ENCODE measurements around the gene TOR1A.

The TOR1A gene, protein sequence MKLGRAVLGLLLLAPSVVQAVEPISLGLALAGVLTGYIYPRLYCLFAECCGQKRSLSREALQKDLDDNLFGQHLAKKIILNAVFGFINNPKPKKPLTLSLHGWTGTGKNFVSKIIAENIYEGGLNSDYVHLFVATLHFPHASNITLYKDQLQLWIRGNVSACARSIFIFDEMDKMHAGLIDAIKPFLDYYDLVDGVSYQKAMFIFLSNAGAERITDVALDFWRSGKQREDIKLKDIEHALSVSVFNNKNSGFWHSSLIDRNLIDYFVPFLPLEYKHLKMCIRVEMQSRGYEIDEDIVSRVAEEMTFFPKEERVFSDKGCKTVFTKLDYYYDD

DNA sequence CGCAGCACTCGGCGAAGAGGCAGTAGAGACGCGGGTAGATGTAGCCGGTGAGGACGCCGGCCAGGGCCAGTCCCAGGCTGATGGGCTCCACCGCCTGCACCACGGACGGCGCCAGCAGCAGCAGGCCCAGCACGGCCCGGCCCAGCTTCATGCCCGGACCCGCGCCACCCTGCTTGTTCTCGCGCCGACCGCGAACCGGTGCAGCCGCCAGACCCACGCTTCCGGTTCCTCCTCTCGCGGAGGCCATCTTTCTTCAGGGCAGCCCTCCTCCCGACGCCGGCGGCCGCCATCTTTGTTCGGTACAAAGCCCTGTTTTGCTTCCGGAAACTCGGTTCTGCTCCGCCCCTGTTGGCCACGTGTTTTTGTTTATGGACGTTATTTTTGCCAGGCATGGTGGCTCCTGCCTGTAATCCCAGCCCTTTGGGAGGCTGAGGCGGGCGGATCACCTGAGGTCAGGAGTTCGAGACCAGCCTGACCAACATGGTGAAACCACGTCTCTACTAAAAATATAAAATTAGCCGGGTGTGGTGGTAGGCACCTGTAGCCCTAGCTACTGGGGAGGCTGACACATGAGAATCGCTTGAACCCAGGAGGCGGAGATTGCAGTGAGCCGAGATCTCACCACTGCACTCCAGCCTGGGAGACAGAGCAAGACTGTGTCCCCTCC lies at the start of gene TOR1A:
Gene TOR1A, minus strand, starts transcription at position 202 of the 667 bp plus-strand sequence. Its CDS starts 51 bp downstream, at position 151.
- peak; percentile 91 for DNase-seq

DNA sequence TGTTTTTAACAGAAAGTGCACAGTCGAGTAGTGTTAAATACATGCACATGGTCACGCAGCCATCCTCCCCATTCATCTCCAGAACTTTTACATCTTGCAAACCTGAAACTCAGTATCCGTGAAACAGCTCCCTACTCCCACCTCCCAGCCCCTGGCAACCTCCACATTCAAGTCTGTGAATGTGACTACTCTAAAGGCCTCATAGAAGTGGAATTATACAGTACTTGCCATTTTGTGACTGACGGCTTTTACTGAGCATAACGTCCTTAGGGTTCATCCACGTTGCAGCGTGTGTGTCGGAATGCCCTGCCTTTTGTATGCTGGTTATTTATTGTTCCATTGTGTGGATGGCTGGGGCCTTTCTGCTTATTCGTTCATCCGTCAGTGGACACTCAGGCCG lies 47.1 kb upstream of the TOR1A start:
- no peak for DNase-seq

DNA sequence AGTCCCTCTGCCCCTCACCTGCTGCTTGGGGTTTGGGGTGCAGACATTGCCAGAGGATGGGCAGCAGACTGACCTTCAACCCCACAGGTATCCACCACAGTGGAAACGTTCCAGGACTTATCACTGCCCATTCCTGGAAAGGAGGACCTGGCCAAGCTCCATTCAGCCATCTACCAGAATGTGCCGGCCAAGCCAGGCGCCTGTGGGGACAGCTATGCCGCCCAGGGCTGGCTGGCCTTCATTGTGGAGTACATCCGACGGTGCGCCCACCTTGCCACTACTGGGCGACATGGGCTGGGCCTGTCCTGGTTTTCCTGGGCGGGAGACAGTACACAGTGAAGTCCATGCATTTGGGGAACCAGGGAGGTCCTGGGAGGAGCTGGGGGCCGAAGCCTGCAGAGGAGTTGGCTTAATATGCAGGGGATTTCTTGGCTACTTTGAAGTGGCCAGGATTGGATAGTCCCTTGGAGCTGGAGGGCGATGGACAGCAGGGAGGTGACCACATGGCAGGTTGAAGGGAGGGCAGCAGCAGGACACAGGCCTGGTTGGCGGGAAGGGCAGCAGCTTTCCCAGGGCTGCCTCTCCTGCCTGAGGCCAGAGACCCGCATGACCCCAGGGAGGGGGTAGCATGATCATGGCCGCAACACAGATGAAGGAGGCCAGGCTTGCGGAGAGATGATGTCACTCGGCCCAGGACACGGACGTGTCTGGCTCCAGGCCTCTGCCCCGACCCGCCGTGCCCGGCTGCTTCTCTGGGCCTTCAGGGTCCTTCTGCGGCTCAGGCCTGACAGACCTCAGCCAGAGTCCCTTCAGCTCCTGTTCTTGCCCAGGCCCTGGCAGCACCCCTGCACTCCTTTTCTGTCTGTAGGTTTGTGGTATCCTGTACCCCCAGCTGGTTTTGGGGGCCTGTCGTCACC lies 45.9 kb upstream of the TOR1A start:
- DNase-seq: no peak

DNA sequence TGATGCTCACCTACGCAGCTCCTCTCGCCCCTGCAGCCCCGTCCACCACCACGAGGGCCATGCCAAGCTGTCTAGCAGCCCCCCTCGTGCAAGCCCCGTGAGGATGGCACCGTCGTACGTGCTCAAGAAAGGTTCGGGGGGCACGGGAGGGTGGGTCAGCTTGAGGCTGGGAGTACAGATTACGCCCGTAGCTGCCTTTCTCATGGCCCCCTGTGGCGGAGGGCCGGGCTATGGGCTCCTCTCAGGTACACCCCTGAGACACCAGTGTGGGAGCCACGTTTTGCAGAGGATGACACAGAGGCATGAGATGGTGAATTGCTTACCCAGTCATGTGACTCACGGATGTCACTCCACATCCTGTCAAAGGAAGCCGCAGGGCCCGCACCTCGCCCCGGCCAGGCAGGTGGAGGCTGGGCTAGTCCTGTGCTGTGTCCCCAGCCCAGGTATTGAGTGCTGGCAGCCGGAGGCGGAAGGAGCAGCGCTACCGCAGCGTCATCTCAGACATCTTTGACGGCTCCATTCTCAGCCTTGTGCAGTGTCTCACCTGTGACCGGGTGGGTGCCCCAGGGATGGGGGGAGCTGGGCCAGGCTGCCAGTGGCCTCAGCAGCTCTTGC lies 45.0 kb upstream of the TOR1A start:
- no peak for DNase-seq

DNA sequence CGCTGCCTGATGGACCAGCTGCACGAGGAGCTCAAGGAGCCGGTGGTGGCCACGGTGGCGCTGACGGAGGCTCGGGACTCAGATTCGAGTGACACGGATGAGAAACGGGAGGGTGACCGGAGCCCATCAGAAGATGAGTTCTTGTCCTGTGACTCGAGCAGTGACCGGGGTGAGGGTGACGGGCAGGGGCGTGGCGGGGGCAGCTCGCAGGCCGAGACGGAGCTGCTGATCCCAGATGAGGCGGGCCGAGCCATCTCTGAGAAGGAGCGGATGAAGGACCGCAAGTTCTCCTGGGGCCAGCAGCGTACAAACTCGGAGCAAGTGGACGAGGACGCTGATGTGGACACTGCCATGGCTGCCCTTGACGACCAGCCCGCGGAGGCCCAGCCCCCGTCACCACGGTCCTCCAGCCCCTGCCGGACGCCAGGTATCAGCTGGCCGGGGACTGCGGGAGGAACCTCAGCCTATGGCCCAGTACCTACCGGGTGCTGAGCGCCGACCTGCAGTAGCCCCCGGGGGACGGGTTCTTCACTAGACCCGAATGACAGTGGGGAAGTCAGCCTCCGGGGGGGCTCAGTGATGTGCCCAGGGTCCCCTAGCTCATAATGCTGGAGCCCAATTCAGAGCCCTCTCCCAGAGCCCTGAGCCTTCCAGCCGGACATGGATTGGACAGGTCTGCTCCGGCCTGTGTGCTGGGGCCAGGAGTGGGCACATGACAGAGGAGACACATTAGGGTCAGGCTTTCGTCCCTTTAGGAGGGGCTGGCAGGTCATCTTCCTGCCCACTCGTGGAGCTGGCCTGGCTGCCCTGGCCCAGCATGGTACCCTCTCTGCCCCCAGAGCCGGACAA lies 44.3 kb upstream of the TOR1A start:
- no peak for DNase-seq

DNA sequence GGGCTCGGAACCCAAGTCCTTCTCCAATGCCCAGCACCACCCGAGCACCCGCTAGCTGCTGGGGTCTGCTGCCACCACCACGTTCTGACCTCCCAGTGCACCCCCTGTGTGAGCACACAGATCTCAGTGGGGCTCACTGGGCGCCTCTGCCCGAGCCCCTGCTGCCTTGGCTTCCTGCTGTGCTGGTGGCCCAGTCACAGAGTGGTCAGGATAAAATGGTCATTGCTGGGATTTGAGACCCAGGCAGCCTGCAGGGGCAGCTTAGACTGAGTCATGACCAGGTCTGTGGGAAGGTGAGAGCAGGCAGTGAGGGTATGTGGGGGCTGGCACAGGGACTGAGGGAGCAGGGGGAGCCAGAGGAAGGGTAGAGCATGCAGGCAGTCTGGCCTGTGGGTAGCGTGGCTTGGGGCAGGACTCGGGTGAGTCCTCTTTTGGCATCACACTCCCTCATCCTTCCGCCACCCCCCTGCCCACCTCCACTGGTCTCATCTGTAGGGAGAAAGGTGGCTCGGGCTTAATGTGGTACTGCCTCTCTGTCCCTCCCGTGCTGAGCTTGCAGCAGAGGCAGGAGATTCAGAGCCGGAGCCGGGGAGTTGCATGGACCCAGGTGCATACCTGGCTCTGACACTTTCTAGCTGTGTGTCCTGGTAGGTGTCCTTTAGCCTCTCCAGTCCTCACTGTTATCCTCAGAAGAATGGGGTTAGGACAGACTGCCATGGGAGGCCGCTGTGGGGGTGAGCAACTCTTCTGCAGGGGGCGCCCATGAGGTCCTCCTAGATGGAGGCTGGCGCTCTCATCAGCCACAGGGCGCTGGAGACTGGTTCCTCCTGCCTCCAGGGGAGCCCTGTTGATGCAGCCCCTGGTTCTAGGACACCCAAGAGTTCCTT lies 43.4 kb upstream of the TOR1A start:
- no peak for DNase-seq

DNA sequence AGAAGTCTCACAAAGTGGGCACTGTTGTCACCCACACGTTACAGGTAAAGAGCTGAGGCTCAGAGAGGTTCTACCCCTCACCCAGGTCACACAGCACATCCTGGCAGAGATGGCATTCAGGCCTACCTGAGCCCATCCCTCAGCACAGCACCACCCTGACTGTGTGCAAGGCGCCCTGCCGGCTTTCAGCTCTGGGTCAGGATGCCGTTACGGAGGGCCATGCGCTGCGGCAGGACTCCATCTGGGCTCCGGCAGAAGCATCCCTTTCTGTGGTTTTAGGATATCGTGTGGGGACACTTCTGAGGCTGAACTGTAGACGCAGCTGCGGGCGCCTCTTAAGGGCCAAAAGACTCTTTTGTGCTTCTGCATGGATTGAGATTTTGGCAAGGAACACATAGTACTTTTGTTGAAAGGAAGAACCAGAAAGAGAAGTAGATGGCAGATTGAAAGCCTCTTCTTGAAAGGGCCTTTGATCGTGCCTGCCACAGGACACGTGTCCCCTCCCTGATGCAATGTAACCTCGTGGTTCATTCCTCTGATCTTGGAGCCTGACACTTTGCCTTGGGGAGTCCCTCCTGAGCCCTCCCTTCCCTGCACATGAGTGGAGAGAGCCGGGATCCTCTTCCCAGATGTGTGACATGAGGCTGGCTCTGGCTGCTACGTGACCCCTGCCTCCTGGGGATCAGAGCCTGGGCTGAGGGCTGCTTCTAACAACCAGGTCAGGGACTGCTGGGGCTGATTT lies 42.6 kb upstream of the TOR1A start:
- no peak for DNase-seq

DNA sequence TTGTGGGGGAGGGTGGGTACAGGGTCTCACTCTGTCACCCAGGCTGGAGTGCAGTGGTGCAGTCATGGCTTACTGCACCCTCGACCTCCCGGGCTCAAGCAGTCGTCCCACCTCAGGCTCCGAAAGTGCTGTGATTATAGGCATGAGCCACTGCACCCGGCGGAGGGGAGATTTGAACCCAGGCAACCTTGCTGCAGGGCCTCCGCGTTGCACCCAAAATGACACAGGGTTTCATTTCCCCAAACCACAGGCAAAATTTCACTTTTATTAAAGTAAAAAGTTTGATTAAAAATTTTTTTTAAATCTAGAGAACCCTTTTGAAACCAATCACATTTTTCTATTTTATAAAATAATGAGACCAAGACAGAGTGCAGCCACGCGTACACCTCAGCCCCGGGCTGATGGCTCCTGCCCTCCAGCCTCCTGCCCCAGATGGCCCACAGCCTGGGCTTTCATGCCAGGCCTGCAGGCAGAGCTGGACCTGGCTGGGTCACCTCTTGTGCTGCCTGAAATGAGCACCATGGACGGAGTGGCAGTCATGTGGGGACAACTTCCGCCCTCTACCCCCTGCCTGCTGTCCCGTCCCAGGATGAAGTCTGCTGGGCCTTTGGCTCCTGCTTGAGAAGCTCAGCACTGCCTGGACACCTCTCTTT lies 41.9 kb upstream of the TOR1A start:
- no peak for DNase-seq

DNA sequence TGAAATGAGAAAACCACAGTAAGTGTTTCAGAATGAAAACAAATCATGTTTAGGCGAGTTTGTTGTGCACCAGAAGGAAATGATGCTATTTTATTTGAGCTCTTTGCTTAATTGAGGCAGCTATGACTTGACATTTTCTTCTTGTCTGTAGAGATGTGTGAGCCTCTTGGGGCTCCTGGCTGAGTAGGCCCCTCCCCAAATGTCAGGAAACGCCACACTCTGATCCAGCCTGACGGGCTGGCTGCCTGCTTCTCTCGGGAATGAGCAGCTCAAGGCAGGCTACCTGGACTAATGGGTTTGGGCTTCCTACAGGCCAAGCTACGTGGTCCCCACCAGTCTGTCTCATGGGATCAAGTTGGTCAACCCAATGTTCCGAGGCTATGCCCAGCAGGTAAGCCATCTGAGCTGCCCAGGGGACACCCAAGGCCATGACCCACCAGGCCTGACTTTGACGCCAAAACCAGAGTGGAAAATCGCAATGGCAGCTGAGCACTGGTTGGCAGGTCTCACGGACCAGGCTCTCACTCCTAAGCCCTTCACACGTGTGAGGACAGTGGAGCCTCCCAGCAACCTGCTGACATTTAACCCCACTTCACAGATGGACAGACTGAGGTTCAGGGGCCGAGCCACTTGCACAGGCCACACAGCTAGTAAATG lies 41.2 kb upstream of the TOR1A start:
- DNase-seq: no peak

DNA sequence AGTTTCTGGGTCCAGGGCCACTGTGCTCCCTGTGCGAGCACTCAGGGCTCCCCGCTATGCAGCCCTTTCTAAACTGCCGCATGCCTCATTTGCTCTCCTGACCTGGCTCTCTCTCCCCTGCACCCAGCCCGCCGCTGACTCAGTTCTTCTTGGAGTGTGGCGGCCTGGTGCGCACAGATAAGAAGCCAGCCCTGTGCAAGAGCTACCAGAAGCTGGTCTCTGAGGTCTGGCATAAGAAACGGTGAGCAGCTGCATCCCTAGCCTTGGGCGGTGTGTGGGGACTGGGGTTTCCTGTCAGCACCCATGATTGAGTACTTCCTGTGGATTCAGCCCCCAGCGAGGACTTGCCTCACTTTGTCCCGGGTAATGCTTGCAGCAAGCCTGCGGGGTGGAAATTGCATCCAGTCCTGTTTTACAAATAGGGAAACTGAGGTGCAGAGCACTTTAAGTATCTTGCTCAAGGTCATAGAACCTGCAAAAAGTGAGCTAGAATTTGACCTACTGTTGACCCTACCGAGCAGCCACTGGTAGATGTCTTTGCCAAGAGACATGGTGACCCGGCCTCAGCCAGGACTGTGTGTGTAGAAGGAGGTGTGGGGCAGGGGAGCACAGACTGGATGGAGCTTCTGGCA lies 39.2 kb upstream of the TOR1A start:
- peak; percentile 35 for DNase-seq

DNA sequence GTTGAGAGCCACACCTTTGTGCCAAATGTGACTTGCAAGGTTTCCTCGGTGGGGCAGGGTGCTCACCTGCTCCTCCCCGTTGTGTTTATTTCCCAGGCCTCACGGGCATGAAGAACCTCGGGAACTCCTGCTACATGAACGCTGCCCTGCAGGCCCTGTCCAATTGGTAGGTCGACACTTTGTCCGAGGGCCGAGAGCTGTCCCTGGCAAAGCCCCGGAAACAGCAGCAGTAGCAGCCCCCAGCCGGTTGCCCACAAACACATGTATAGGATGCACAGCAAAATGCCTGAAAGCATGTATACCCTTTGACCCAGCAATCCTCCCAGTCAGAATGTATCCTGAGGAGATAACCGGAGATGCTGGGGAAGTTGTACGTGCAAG lies 37.5 kb upstream of the TOR1A start:
- no peak for DNase-seq

DNA sequence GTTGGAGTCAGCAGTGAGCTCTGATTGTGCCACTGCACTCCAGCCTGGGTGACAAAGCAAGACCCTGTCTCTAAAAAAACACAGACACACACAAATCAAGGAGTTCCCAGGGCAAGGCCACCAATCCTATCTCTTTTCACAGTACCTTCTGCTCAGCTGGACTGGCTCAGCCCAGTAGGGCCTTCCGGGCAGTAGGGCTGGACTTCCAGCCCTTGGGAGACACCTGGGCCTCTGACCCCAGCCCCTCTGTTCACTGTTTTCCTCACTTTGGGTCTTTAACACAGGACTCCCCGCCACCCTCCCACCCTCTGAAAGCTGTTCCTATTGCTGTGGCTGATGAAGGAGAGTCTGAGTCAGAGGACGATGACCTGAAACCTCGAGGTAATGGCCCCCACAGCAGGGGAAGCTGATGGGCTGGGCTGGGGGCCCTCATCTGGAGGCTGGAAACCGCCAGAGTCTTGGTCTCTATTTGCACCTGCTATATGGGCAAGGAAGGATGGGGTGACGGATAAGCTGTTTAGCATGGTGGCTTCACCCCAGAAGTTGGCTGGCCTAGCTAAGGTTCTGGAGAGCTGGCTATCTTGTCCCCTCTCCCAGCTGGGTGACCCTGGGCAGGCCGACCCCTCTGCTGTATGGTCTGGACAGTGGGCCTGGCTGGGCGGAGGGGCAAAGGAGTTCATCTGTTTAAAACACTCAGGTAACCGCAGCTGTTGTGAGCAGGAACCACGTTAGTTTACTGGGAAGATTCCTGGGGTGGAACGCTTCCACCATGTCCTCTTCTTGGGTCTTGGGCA lies 36.9 kb upstream of the TOR1A start:
- no peak for DNase-seq

DNA sequence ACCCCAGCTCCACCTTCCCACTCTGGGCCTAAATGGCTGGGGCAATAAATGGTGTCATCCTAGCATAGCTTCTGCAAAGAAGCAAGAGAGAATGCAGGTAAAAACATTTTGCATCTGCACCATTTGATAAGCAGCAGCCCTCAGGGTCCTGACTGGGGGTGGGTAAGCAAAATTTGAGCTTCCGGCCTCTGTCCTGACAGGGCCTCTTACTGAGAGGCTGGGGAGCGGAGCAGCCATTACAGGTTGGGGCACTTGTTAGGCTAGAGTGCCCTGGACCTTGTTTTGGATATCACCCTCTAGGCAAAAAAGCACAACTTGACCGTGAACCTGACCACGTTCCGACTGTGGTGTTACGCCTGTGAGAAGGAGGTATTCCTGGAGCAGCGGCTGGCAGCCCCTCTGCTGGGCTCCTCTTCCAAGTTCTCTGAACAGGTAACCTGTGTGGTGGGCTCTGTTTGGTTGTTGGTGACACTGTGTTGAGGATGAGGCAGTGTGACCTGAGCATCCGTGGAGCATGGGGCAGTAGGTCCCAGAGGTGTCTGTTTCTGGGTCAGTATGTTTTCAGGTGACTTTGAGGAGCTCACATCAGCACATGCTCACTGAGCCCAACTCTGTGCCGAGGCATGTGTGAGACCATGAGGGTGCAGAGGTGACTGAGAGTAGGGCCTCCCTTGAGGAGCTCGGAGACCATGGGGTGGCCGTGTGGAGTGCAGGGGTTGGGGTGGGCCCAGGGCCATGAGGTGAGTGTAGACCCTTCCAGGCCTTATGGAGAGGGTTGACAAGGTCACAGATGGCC lies 34.4 kb upstream of the TOR1A start:
- DNase-seq: no peak

DNA sequence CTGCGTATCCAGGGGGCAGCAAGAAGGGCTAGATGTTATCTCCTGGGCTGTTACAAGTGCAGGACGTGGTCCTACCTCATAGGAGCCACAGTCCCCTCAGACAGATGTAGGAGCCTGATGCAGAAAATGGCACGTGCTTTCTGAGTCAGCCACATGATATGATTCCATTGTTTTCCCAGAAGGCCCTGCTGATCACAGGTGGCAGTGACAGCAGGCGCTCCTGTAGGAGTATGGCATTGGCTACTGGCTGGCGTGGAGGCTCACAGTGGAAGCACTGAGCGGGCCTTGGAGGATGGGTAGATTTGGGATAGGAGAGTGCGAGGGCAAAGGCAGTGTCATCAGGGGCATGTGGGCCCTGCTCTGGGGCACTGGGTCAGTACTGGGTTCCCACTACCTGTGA lies 33.3 kb upstream of the TOR1A start:
- no peak for DNase-seq

DNA sequence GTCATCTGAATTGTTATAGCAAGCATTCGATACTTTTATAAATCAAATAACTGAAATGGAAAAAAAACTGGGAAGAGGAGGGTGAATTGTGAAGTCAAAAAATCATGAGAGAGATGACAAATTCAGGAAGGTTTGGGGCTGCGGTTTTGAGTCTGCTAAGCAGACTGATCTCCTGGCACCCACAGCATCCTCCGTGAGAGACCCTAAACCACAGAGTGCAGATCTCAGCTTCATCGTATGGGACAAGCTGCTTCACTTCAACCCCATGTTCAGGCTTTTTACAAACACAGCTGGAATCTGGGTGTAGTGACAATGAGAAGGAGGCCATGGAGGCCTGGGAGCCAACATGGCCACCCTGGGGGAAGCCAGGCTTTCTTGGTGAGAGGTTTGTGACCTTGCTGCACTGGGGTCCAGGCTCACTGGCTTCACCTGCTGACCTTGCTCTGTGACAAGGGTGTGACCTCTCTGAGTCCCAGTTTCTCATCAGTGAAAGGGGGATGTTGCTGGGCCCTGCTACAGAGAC lies 30.7 kb upstream of the TOR1A start:
- DNase-seq: no peak

DNA sequence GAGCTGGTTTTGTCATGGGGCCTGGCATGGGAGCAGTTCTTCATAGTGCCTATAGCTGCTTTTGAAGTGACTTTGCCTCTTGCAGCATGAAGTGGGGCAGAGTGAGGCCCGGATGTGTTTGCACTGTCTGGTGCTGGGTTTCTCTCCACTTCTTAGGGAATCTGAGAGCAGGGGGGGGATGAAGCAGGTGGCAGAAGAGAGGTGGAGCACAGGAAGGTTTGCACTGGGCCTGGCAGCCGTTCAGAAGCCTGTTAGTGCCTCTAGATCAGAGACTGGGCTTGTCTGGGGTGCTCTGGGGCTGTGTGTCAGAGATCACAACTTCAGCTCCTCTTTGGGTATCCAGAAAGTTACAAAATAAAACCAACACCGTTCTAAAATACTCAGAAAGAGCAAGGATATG lies 29.7 kb upstream of the TOR1A start:
- no peak for DNase-seq

DNA sequence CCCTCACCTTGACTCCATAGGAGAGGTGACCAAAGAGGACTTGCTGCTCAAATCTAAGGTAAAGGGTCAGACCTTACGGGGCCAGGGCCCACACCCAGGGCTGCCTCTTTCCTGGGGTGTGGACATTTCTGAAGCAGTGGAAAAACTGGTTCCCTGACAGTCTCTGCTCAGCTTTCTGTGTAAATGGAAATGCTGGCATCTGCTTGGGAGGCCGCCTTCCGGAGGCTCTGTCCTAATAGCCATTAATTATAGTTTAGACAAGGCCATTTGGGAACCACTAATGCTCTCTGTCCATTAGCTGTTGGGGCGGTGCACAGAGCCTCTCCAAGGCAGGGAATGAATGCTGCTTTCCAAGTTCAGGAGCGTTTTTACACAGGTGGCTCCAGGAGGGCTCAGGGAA lies 28.6 kb upstream of the TOR1A start:
- DNase-seq: peak; percentile 74
